ENCODE measurements around the gene WDR86.

Gene WDR86

DNA sequence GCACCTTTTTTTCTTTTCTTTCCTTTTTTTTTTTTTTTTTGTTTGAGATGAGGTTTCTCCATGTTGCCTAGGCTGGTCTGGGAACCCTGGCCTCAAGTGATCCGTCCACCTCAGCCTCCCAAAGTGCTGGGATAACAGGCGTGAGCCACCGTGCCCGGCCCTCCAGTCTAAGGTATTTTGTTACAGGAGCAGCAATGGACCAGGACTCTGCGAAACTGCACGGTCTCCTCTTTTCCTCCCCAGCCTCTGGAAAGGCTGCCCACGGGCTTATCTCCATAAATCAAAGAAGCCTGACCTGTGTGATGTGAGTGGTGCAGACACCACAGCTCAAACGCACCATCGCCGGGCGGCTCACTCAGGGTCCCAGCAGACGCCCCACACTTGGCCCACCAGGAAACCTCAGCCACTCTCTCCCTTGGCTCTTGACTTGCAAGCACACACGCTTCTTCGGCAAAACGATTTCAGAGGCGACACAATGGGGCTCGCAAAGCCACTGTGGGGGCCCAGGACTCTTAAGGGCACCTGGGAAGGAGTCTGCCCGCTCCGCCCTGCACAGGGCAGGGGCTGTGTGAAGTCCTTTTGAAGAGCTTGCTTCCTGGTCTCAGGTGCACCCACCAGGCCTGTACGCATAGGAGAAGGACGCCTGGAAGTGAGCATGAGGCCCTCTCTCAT lies 20.6 kb downstream of the WDR86 start:
- FAIRE-seq (no peak), DNase-seq (ENCODE audit: insufficient read length, low spot score) (no peak)

GRCh38 chr7:151388430-151388829 lies 21.4 kb downstream of the WDR86 start:
- DNase-seq (ENCODE audit: insufficient read length, low spot score) (no peak), FAIRE-seq (no peak)
- TF ChIP-seq CTCF (IDR thresholded peaks at IDR 0.05; ENCODE audit: insufficient read depth, missing control alignments) = no peak

More for the DNA sequence above, 20.6 kb downstream of the WDR86 start:
- no peak for TF ChIP-seq CTCF (IDR thresholded peaks at IDR 0.05; ENCODE audit: insufficient read depth, missing control alignments)

- no peak for FAIRE-seq
- DNase-seq (ENCODE audit: insufficient read length, low spot score) = no peak
- TF ChIP-seq CTCF (IDR thresholded peaks at IDR 0.05; ENCODE audit: insufficient read depth, missing control alignments) = no peak
Observed at GRCh38 chr7:151388007-151388297, 21.9 kb downstream of the WDR86 start.

- no peak for FAIRE-seq
- DNase-seq (ENCODE audit: insufficient read length, low spot score) = no peak
- no peak for TF ChIP-seq CTCF (IDR thresholded peaks at IDR 0.05; ENCODE audit: insufficient read depth, missing control alignments)
Observed at GRCh38 chr7:151387161-151388006, 22.5 kb downstream of the WDR86 start.

- TF ChIP-seq CTCF (IDR thresholded peaks at IDR 0.05; ENCODE audit: insufficient read depth, missing control alignments) = no peak
- no peak for FAIRE-seq
- no peak for DNase-seq (ENCODE audit: insufficient read length, low spot score)
Observed at GRCh38 chr7:151386301-151387160, 23.3 kb downstream of the WDR86 start.

GRCh38 chr7:151385626-151386300 lies 24.1 kb downstream of the WDR86 start:
- TF ChIP-seq CTCF (IDR thresholded peaks at IDR 0.05; ENCODE audit: insufficient read depth, missing control alignments) = no peak
- FAIRE-seq = no peak
- DNase-seq (ENCODE audit: insufficient read length, low spot score) = no peak
